ENCODE data around the gene HIVEP2. TPM values are rescaled to one million over a fixed set of nuclear protein-coding genes. Genes with fewer than 3 reads are reported as not detected.

The HIVEP2 gene
- total RNA-seq, 1 donor from 2014 or later: 15.2 TPM

GRCh38 chr6:142913511-142914047 is 31.4 kb downstream of the HIVEP2 start:
- no peaks in the 10 kb centered on the region for H3K4me1 Mint-ChIP-seq
- no peak for DNase-seq (ENCODE audit: low spot score in 2 of 2, unreplicated experiment in 2 of 2)
- no peak overlapping the region for H3K27ac Mint-ChIP-seq
- peaks cover 12% of the 10 kb centered on the region for H3K9me3 Mint-ChIP-seq
- no peaks in the 10 kb centered on the region for H3K27me3 Mint-ChIP-seq (ENCODE audit: low read depth)
- no peak overlapping the region for H3K4me3 Mint-ChIP-seq
- peaks cover 12% of the 10 kb centered on the region for H3K36me3 Mint-ChIP-seq
- no peak for TF ChIP-seq CTCF (IDR thresholded peaks at IDR 0.05; ENCODE audit: unreplicated experiment)

GRCh38 chr6:142913036-142913510 is 31.9 kb downstream of the HIVEP2 start:
- H3K27me3 Mint-ChIP-seq (ENCODE audit: low read depth): no peaks in the 10 kb centered on the region

GRCh38 chr6:142912125-142912524 is 32.9 kb downstream of the HIVEP2 start:
- H3K27ac Mint-ChIP-seq: no peak overlapping the region
- H3K4me3 Mint-ChIP-seq: no peak overlapping the region
- H3K9me3 Mint-ChIP-seq: peaks cover 12% of the 10 kb centered on the region
- H3K27me3 Mint-ChIP-seq (ENCODE audit: low read depth): no peaks in the 10 kb centered on the region
- no peak for DNase-seq (ENCODE audit: low spot score in 2 of 2, unreplicated experiment in 2 of 2)
- H3K4me1 Mint-ChIP-seq: no peaks in the 10 kb centered on the region
- no peak for TF ChIP-seq CTCF (IDR thresholded peaks at IDR 0.05; ENCODE audit: unreplicated experiment)
- H3K36me3 Mint-ChIP-seq: peaks cover 12% of the 10 kb centered on the region

More at GRCh38 chr6:142913036-142913510, 31.9 kb downstream of the HIVEP2 start:
- H3K27ac Mint-ChIP-seq: no peak overlapping the region
- no peak for TF ChIP-seq CTCF (IDR thresholded peaks at IDR 0.05; ENCODE audit: unreplicated experiment)
- no peak for DNase-seq (ENCODE audit: low spot score in 2 of 2, unreplicated experiment in 2 of 2)
- H3K9me3 Mint-ChIP-seq: peaks cover 12% of the 10 kb centered on the region
- no peak overlapping the region for H3K4me3 Mint-ChIP-seq
- H3K4me1 Mint-ChIP-seq: no peaks in the 10 kb centered on the region
- peaks cover 12% of the 10 kb centered on the region for H3K36me3 Mint-ChIP-seq

GRCh38 chr6:142911430-142911829 is 33.5 kb downstream of the HIVEP2 start:
- Mint-ChIP-seq H3K27me3 (ENCODE audit: low read depth) (no peaks in the 10 kb centered on the region), H3K9me3 (peaks cover 12% of the 10 kb centered on the region), H3K36me3 (peaks cover 12% of the 10 kb centered on the region), H3K27ac (no peak overlapping the region), H3K4me3 (no peak overlapping the region), H3K4me1 (no peaks in the 10 kb centered on the region)
- no peak for DNase-seq (ENCODE audit: low spot score in 2 of 2, unreplicated experiment in 2 of 2)
- no peak for TF ChIP-seq CTCF (IDR thresholded peaks at IDR 0.05; ENCODE audit: unreplicated experiment)

GRCh38 chr6:142909686-142910085 is 35.3 kb downstream of the HIVEP2 start:
- peaks cover 12% of the 10 kb centered on the region for H3K36me3 Mint-ChIP-seq
- H3K9me3 Mint-ChIP-seq: peaks cover 12% of the 10 kb centered on the region
- no peak for DNase-seq (ENCODE audit: low spot score in 2 of 2, unreplicated experiment in 2 of 2)
- no peak overlapping the region for H3K27ac Mint-ChIP-seq
- no peak overlapping the region for H3K4me3 Mint-ChIP-seq
- TF ChIP-seq CTCF (IDR thresholded peaks at IDR 0.05; ENCODE audit: unreplicated experiment): no peak
- no peaks in the 10 kb centered on the region for H3K4me1 Mint-ChIP-seq
- no peaks in the 10 kb centered on the region for H3K27me3 Mint-ChIP-seq (ENCODE audit: low read depth)

- no peak overlapping the region for H3K27ac Mint-ChIP-seq
- peaks cover 9% of the 10 kb centered on the region for H3K36me3 Mint-ChIP-seq
- no peaks in the 10 kb centered on the region for H3K27me3 Mint-ChIP-seq (ENCODE audit: low read depth)
- H3K4me1 Mint-ChIP-seq: no peaks in the 10 kb centered on the region
- no peak overlapping the region for H3K4me3 Mint-ChIP-seq
- peaks cover 9% of the 10 kb centered on the region for H3K9me3 Mint-ChIP-seq
- no peak for TF ChIP-seq CTCF (IDR thresholded peaks at IDR 0.05; ENCODE audit: unreplicated experiment)
- DNase-seq (ENCODE audit: low spot score in 2 of 2, unreplicated experiment in 2 of 2): no peak
Observed at GRCh38 chr6:142908235-142908634, 36.7 kb downstream of the HIVEP2 start.

Measured in mesothelial cell of epicardium (in vitro differentiated cells).